GM10266 (cell line): ENCODE data around the gene SKI.

Experiments used
- DNase-seq: peaks from one replicate; pipeline ENCODE4 v3.0.0; 2012; ENCODE audit errors: extremely low spot score
- CTCF ChIP-seq: IDR thresholded peaks from 2 replicates; pipeline ENCODE4 v1.5.1; 2012; ENCODE audit warnings: mild to moderate bottlenecking, low read depth; ENCODE audit not compliant: control insufficient read depth, insufficient read depth; ENCODE audit errors: missing control alignments

SKI gene

DNA sequence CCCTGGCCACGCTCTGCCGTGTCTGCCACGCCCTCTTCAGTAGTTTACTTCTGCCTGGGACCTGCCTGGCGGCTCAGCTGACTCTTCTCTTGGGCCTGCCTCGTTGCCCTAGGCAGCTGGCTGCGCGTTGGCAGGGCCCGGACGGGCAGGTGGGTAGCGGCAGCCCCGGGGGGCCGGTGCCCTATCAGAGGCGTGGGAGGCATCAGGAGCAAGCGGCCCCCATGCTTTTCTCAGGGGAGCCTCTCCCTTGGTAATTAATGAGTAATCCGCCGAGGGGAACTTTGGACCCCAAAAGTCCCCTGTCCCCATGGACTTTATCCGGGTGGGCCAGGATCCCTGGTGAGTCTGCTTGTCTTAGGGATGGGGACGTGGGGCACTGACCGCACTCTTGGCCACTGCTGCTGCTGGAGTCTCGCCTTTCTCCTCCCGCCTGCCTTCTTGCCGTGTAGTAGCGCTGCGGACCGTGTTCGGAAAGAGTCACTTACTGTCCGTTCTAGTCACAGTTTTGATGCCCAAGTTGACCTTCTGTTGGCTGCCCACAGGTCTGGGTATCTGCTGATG, 22.7 kb downstream of the SKI start:
- TF ChIP-seq CTCF, result no peak
- DNase-seq, result no peak

DNA sequence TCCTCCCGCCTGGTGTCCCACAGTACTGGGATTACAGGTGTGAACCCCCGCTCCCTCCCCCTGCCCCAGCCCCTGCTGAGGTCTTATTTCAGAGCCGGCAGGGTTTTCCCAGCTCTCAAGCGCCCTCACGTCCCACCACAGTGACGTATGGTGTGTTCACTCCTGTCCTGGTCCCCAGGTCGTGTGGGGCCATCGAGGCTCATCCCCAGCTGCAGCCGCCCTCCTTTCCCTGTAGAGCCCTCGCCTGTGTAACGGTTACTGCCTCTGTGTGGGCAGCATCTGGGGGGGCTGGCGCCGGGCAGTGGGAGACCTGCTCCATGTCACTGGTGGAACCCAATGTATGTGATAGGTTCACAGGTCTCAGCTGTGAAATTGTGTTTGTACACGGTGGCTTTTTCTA, 23.2 kb downstream of the SKI start:
- TF ChIP-seq CTCF, result no peak
- DNase-seq, result no peak

- no peak for TF ChIP-seq CTCF
- no peak for DNase-seq
Observed at GRCh38 chr1:2251786-2252185, 23.7 kb downstream of the SKI start.

GRCh38 chr1:2252423-2252822, 24.3 kb downstream of the SKI start:
- DNase-seq, result no peak
- no peak for TF ChIP-seq CTCF

GRCh38 chr1:2253036-2253796, 25.1 kb downstream of the SKI start:
- TF ChIP-seq CTCF, result no peak

GRCh38 chr1:2253797-2254480, 25.8 kb downstream of the SKI start:
- DNase-seq, result no peak
- no peak for TF ChIP-seq CTCF

More at GRCh38 chr1:2253036-2253796, 25.1 kb downstream of the SKI start:
- no peak for DNase-seq

DNA sequence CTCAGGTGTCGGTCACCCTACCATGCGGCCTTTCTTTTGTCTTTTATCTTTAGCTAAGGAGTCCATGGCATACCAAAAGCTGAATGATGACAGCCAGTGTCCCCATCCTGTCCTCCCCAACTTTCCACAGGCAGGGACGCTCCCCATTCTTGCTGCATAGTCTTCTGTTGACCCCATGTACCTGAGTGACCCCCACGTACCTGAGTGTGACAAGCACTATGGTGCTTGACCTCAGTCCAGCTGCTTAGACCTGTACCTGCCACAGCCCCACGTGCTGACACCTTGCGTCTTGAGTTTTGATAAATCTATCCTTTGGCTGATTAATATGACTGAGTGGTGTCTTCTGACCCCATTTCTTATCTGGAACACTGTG, 26.9 kb downstream of the SKI start:
- DNase-seq, result no peak
- no peak for TF ChIP-seq CTCF
